H1 (cell line): Measurements from ENCODE around the gene GRIK4. TPM values are rescaled to one million over a fixed set of nuclear protein-coding genes. Genes with fewer than 3 reads are reported as not detected.

Source experiments
- CTCF ChIA-PET: fragments of 300-600 bp; sonication (Branson Sonifier 250); formaldehyde crosslinking; loops from one replicate; lab custom pipeline; 2021; ENCODE audit not compliant: partially characterized antibody; lab: Charles Lee
- POLR2A ChIA-PET: fragments of 300-600 bp; sonication (Branson Sonifier 250); formaldehyde crosslinking; loops from one replicate; lab custom pipeline; 2021; ENCODE audit warnings: inconsistent platforms; ENCODE audit not compliant: partially characterized antibody; lab: Charles Lee
- DNase-seq, 2 experiments: peaks; one replicate each; pipeline versions ENCODE4 v3.0.0 to v3.0.0-alpha.2; 2010 to 2022; ENCODE audit warnings: low spot score in 2 of 2, low read depth in 1 of 2, mixed read lengths in 1 of 2
- FAIRE-seq: peaks from 2 replicates; lab custom pipeline; 2011; peaks lifted over from hg19 to GRCh38; lab: Jason Lieb, UNC
- H2AFZ ChIP-seq: 2 replicates; pipeline ENCODE4 v1.8.1; 2012; ENCODE audit warnings: low read length, inconsistent platforms
- H2AK5ac ChIP-seq: 2 replicates; pipeline ENCODE4 v1.6.1; 2013; ENCODE audit warnings: low read depth, low read length
- H2BK120ac ChIP-seq: replicated peaks from 2 replicates; pipeline ENCODE3; 2013; ENCODE audit warnings: low read depth, low read length, inconsistent platforms
- H2BK12ac ChIP-seq: 2 replicates; pipeline ENCODE4 v1.6.1; 2013; ENCODE audit warnings: low read depth, low read length
- H2BK15ac ChIP-seq: 2 replicates; pipeline ENCODE4 v1.6.1; 2013; ENCODE audit warnings: low read length
- H2BK20ac ChIP-seq: 2 replicates; pipeline ENCODE4 v1.6.1; 2013; ENCODE audit warnings: low read length
- H2BK5ac ChIP-seq: 2 replicates; pipeline ENCODE4 v1.6.1; 2013; ENCODE audit warnings: low read depth, low read length
- H3K14ac ChIP-seq: 2 replicates; pipeline ENCODE4 v1.6.1; 2013; ENCODE audit warnings: inconsistent platforms; ENCODE audit not compliant: insufficient read length
- H3K18ac ChIP-seq: 2 replicates; pipeline ENCODE4 v1.6.1; 2013; ENCODE audit warnings: low read length; ENCODE audit errors: extremely low read depth
- H3K23ac ChIP-seq: 2 replicates; pipeline ENCODE4 v1.6.1; 2013; ENCODE audit warnings: inconsistent platforms; ENCODE audit not compliant: insufficient read length
- H3K23me2 ChIP-seq: 2 replicates; pipeline ENCODE4 v1.6.1; 2013; ENCODE audit warnings: low read depth, low read length
- H3K27ac ChIP-seq: 2 replicates; pipeline ENCODE4 v1.6.1; 2011; ENCODE audit warnings: low read depth, low read length, inconsistent platforms
- H3K27me3 ChIP-seq, 4 experiments: replicated peaks in 1 of 4; 1 replicate in 1 of 4; 2 replicates in 3 of 4; pipeline versions ENCODE4 v1.6.1 to v1.8.1; 2011 to 2013; ENCODE audit warnings: low read length in 3 of 4, mild to moderate bottlenecking in 3 of 4, inconsistent platforms in 2 of 4, mixed read lengths in 2 of 4, moderate library complexity in 1 of 4; ENCODE audit not compliant: control insufficient read depth in 3 of 4, insufficient read depth in 3 of 4; ENCODE audit errors: extremely low read depth in 1 of 4
- H3K36me3 ChIP-seq, 4 experiments: 2 replicates each; pipeline versions ENCODE4 v1.6.1 to v1.8.1; 2011 to 2013; ENCODE audit warnings: mild to moderate bottlenecking in 4 of 4, low read length in 3 of 4, moderate library complexity in 2 of 4, control low read depth in 1 of 4, inconsistent platforms in 1 of 4; ENCODE audit not compliant: insufficient read depth in 4 of 4, control insufficient read depth in 2 of 4
- H3K4ac ChIP-seq: replicated peaks from 2 replicates; pipeline ENCODE3; 2013; ENCODE audit warnings: low read length, low read depth, mixed read lengths, inconsistent platforms; ENCODE audit not compliant: insufficient read length
- H3K4me1 ChIP-seq, 4 experiments: replicated peaks in 1 of 4; 1 replicate in 1 of 4; 2 replicates in 3 of 4; pipeline versions ENCODE4 v1.6.1 to v1.8.1; 2011 to 2013; ENCODE audit warnings: low read length in 3 of 4, inconsistent platforms in 2 of 4, mixed read lengths in 1 of 4; ENCODE audit not compliant: insufficient read depth in 4 of 4, control insufficient read depth in 3 of 4
- H3K4me2 ChIP-seq, 2 experiments: 2 replicates each; pipeline versions ENCODE4 v1.6.1 to v1.8.1; 2011 to 2013; ENCODE audit warnings: low read depth in 2 of 2, low read length in 2 of 2, control low read depth in 1 of 2, inconsistent platforms in 1 of 2, mild to moderate bottlenecking in 1 of 2; ENCODE audit not compliant: insufficient read depth in 1 of 2
- H3K4me3 ChIP-seq, 4 experiments: fragments of 200-600, 300-600 bp in 1 of 4; sonication (generic), shearing (Covaris generic), sonication (Bioruptor Twin) in 1 of 4; 2 replicates each; pipeline versions ENCODE4 v1.5.1 to v1.8.1; 2011 to 2016; ENCODE audit warnings: low read length in 4 of 4, low read depth in 3 of 4, control low read depth in 2 of 4, inconsistent platforms in 2 of 4, mild to moderate bottlenecking in 2 of 4, mixed read lengths in 1 of 4, moderate library complexity in 1 of 4; ENCODE audit not compliant: insufficient read depth in 2 of 4; ENCODE audit errors: extremely low read depth in 1 of 4
- H3K56ac ChIP-seq: replicated peaks from 2 replicates; pipeline ENCODE3; 2013; ENCODE audit warnings: low read depth, mild to moderate bottlenecking, mixed read lengths, low read length, inconsistent platforms; ENCODE audit not compliant: insufficient read length
- H3K79me1 ChIP-seq: 2 replicates; pipeline ENCODE4 v1.6.1; 2013; ENCODE audit warnings: low read depth, low read length, control low read depth
- H3K79me2 ChIP-seq, 2 experiments: 2 replicates each; pipeline versions ENCODE4 v1.6.1 to v1.8.1; 2012 to 2013; ENCODE audit warnings: low read length in 2 of 2, mild to moderate bottlenecking in 2 of 2, inconsistent platforms in 1 of 2; ENCODE audit not compliant: insufficient read depth in 2 of 2, control insufficient read depth in 1 of 2
- H3K9ac ChIP-seq, 4 experiments: replicated peaks in 1 of 4; 1 replicate in 1 of 4; 2 replicates in 3 of 4; pipeline versions ENCODE4 v1.6.1 to v1.8.1; 2011 to 2013; ENCODE audit warnings: low read depth in 3 of 4, low read length in 3 of 4, control low read depth in 2 of 4, mild to moderate bottlenecking in 2 of 4, moderate library complexity in 2 of 4, inconsistent platforms in 1 of 4; ENCODE audit errors: extremely low read depth in 1 of 4
- H3K9me3 ChIP-seq, 2 experiments: 2 replicates each; pipeline versions ENCODE4 v1.6.1 to v1.8.1; 2012 to 2013; ENCODE audit warnings: mild to moderate bottlenecking in 2 of 2, moderate library complexity in 2 of 2, control low read depth in 1 of 2, inconsistent platforms in 1 of 2, low read depth in 1 of 2, low read length in 1 of 2, mixed read lengths in 1 of 2; ENCODE audit not compliant: insufficient read depth in 2 of 2
- H4K20me1 ChIP-seq, 2 experiments: replicated peaks in 1 of 2; 2 replicates each; pipeline versions ENCODE3 to v1.8.1; 2011 to 2013; ENCODE audit warnings: inconsistent platforms in 2 of 2, low read length in 2 of 2, mild to moderate bottlenecking in 1 of 2; ENCODE audit not compliant: insufficient read depth in 2 of 2, control insufficient read depth in 1 of 2
- H4K5ac ChIP-seq: 2 replicates; pipeline ENCODE4 v1.6.1; 2013; ENCODE audit warnings: low read length, low read depth, mixed read lengths, inconsistent platforms; ENCODE audit not compliant: insufficient read length
- H4K8ac ChIP-seq: 2 replicates; pipeline ENCODE4 v1.8.0; 2013; ENCODE audit warnings: mild to moderate bottlenecking, moderate library complexity, low read length, inconsistent platforms; ENCODE audit not compliant: insufficient read depth; ENCODE audit errors: extremely low read depth
- H4K91ac ChIP-seq: replicated peaks from 2 replicates; pipeline ENCODE3; 2013; ENCODE audit warnings: low read length, mixed read lengths, inconsistent platforms; ENCODE audit not compliant: insufficient read length
- BRCA1 ChIP-seq: IDR thresholded peaks from 2 replicates; pipeline ENCODE4 v1.6.1; 2012; ENCODE audit warnings: low read depth, low read length, improper control_type of control experiment
- EP300 ChIP-seq, 2 experiments: IDR thresholded peaks; 1 replicate in 1 of 2; 2 replicates in 1 of 2; pipeline ENCODE4 v1.6.1; 2011 to 2012; ENCODE audit warnings: low read depth in 2 of 2, low read length in 2 of 2, mild to moderate bottlenecking in 2 of 2, borderline replicate concordance in 1 of 2, inconsistent platforms in 1 of 2, moderate library complexity in 1 of 2
- EZH2 ChIP-seq: fragments of 200-600 bp; sonication (generic); IDR thresholded peaks from 2 replicates; pipeline ENCODE4 v1.7.1; 2012; ENCODE audit warnings: low read depth, mild to moderate bottlenecking, moderate library complexity, low read length, inconsistent platforms; ENCODE audit not compliant: severe bottlenecking
- POU5F1 ChIP-seq: IDR thresholded peaks from 2 replicates; pipeline ENCODE4 v1.6.1; 2011; ENCODE audit warnings: low read depth, mild to moderate bottlenecking, low read length, moderate library complexity
- SIX5 ChIP-seq: IDR thresholded peaks from 2 replicates; pipeline ENCODE4 v1.6.1; 2011; ENCODE audit warnings: mild to moderate bottlenecking, low read depth, low read length
- YY1 ChIP-seq: IDR thresholded peaks from 2 replicates; pipeline ENCODE4 v1.6.1; 2011; ENCODE audit warnings: low read depth, mild to moderate bottlenecking, low read length
- WGBS, 2 experiments: shearing (Covaris generic) in 1 of 2; methylation state at CpG; one replicate each; pipeline versions ENCODE4 v1.1.6 to v1.1.7; 2013 to 2015; ENCODE audit warnings: low lambda C conversion rate in 2 of 2, mixed read lengths in 2 of 2, inconsistent platforms in 1 of 2, low coverage in 1 of 2, missing lambda C conversion rate in 1 of 2; ENCODE audit not compliant: insufficient replicate concordance in 2 of 2, insufficient coverage in 1 of 2, insufficient read length in 1 of 2; ENCODE audit errors: extremely low coverage in 1 of 2, missing lambda C conversion rate in 1 of 2; 5-methylcytosine and 5-hydroxymethylcytosine counted together
- polyA plus RNA-seq, 7 experiments: library from polyadenylated mRNA; depleted of rRNA in 3 of 7; stranded (reverse) in 5 of 7; unstranded in 2 of 7; fragments of >200 nt in 5 of 7; fragments of 200-250 nt in 2 of 7; gene quantifications; 1 replicate in 5 of 7; 2 replicates in 1 of 7; 4 replicates in 1 of 7; pipeline versions ENCODE4 v1.2.1 to v1.2.3, GENCODE V29; 2011 to 2013; ENCODE audit warnings: missing spikeins in 2 of 7, mixed read lengths in 2 of 7
- total RNA-seq: library from RNA; stranded (reverse); fragmentation: NEBNext Ultra II Directional; extraction: Animal tissue kit (Norgen Biotek cat#: 25700); gene quantifications from 2 replicates; pipeline ENCODE4 v1.2.1, GENCODE V29; 2021

The GRIK4 gene
- total and polyA plus RNA-seq, 2 of the 8 experiments (the other 6 are each of a cell fraction or from before 2014, with no cell fraction given), result 1.2 to 2.9 TPM

DNA sequence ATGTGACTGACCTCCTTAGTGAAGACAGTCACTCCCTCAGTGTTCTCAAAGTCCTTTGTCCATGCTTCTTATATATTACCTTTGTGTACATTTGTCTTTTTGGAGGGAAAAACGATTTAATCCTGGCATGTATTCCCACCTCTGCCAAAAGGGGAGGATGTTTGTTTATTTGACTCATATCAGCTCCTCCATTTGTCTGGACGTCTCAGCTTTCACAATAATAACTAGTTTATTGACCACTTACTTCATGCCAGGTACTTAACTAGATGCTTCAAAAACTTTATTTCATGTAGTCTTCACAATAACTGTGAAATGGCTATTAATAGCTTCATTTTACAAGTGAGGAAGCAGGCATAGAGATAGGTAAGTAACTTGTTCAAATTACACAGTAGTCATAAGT, 517.6 kb downstream of the GRIK4 start:
- Histone ChIP-seq H4K8ac (no peak overlapping the region), H4K20me1 (peaks cover 2 to 5% of the 10 kb centered on the region in 2 experiments), H3K4me1 (peaks cover 0 to 7% (median 5%) of the 10 kb centered on the region in 4 experiments; a peak in 4 of 7 replicates), H3K23ac (no peak overlapping the region), H3K18ac (no peak overlapping the region), H3K56ac (no peak overlapping the region), H2BK5ac (no peak overlapping the region), H2AFZ (no peak overlapping the region), H2BK12ac (no peak overlapping the region), H2BK15ac (no peak overlapping the region), H3K4me2 (no peak overlapping the region), H2AK5ac (no peak overlapping the region), H4K5ac (no peak overlapping the region), H4K91ac (no peak overlapping the region), H3K14ac (no peak overlapping the region), H3K4me3 (no peak overlapping the region), H2BK20ac (no peak overlapping the region), H3K79me1 (peaks cover 5% of the 10 kb centered on the region), H2BK120ac (no peak overlapping the region), H3K27me3 (no peaks in the 10 kb centered on the region), H3K9me3 (no peaks in the 10 kb centered on the region), H3K27ac (no peak overlapping the region), H3K4ac (no peak overlapping the region), H3K9ac (no peak overlapping the region), H3K36me3 (no peaks in the 10 kb centered on the region; a peak in 1 of 8 replicates), H3K23me2 (peaks cover 8% of the 10 kb centered on the region), H3K79me2 (peaks cover 10 to 87% of the 10 kb centered on the region in 2 experiments)
- WGBS, 2 experiments, result 95% methylated on average over 2 of the region's 2 CpGs; no CpG with 5 or more reads in 1 of the 2 experiments
- CTCF ChIA-PET, result no interaction called here
- FAIRE-seq, result no peak
- TF ChIP-seq YY1 (no peak), EZH2 (no peak), SIX5 (no peak), EP300 (IDR thresholded peaks at IDR 0.05; ENCODE audit: borderline replicate concordance in 1 of 2, low read depth in 2 of 2, low read length in 2 of 2) (no peak), BRCA1 (no peak), POU5F1 (no peak)
- POLR2A ChIA-PET, result no interaction called here
- no peak for DNase-seq
